GM21360 (cell line): ENCODE results near the gene COL4A1.

Experiments
- ATAC-seq: cut with Tn5 transposase; IDR thresholded peaks from one replicate; pipeline ENCODE4 v1.9.1; 2021; ENCODE audit warnings: mild to moderate bottlenecking, moderate library complexity; ENCODE audit not compliant: unreplicated experiment

COL4A1 gene

DNA sequence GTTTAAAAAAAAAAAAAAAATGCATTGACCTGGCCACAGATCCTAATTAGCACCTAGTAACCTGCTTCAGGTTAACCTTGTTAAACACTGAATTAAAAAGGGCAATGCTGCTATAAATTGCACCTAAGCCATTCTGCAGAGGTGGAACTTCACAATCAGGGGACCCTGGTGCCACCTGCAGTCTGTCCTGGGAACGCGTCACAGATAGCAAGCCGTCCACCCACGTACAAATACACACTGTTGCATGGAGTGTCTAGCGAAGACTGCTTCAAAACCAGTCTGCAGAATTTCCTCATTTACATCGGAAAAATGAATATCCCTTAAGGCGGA is 169.3 kb downstream of the COL4A1 start:
- ATAC-seq = peak; percentile 89

GRCh38 chr13:110136660-110137585 is 170.0 kb downstream of the COL4A1 start:
- no peak for ATAC-seq

GRCh38 chr13:110135977-110136597 is 170.9 kb downstream of the COL4A1 start:
- no peak for ATAC-seq

DNA sequence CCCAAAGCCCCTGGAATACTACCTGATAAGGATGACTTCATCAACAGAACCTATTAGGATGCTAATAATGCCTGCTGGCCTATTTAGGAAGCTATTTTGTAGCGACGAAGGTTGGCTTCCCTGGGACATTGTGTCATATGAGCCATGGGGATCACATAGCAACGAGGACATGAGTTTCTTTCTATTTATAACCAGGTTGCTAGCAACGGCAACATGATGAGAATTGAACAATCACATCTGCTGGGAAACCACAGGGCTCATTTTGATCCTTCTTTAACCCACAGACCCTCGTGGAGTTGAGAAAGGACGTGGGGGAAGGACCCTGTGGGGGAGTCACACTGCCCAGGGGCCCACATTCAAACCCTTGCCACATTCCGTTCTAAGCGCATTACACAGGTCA is 172.2 kb downstream of the COL4A1 start:
- ATAC-seq = no peak

DNA sequence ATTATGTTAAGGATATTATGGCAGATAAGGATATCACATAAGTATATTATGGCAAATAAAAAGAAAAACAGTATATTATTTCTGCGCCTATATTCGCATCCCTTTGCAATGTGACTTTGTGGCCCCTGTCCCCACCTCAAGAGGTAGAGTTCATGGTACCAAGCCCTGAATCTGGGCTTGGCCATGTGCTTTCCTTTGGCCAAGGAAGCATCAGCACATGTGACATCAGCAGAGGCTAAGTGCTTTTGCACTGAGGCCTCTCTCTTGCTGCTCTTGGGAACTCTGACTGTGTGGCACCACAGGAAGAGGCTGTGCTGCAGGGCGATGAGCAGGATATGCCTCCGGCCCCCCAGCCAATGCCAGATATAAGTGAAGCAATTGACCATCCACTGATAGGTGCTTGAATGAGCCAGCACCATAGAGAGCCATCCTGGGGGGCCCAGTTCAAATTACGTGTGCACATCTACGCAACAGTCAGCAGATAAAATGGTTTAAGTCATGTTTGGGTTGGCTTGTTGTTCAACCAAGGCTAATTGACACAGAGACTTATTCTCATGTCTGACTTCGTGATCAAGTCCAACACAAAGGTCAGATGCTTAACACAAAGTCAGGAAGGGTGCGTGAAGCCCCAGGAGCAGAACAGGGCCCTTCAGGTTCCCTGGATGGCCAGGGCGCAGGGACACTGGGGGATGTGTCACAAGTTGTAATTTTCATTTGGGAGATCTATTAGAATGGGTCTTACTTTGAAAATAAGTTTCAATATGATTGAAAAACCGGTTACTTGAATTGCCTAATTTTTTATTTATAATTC is 173.3 kb downstream of the COL4A1 start:
- no peak for ATAC-seq

DNA sequence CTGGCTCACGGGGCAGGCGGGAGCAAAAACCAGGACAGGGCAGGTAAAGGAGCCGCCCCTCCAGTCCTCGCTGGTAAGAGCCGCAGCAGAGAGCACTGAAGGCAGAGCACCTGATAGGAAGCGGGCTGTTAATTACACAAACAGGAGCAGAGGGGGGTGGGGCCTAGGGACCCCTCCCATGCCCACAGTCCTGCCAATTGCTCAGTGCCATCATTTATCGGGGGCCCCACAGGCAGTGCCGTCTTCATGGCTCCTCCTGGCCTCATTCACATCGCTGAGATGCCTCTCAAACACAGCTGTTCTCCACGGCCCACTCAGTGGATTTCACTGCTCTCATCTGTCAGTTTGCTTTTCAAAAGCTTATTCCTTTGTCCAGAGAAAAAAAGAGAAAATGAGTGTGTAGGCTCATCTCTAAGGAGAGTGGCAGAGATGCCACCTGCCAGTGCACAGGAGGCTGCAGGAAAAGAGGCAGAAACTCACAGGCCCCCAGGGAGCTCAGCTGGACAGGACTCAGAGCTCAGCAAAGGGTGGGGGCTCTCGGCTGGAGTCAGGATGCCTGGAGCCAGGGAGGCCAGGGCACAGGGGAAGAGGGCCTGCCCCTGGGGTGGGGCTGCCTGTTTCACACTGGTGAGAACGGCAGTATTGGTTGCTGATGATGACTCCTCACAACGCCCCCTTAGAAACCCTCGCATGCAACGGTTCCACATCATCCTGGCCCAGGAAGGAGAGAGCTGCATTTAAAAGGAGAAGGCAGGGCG is 174.6 kb downstream of the COL4A1 start:
- ATAC-seq = no peak

DNA sequence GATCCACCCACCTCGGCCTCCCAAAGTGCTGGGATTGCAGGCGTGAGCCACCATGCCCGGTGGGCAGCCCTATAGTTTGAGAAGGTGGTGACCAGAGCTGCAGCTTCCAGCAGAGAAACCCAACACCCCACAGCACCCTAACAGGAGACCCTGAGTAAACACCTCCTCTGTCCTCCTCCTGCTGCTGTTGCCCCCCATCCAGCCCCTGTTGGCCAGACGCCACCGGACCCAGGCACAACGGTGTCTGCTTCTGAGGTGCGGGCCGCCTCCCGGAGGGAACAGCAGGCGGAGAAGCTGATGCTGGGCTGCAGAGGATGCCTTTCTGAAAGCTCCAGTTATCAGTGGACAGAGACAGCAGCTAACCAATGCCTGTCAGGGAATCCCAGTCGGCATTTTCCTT is 175.5 kb downstream of the COL4A1 start:
- no peak for ATAC-seq

DNA sequence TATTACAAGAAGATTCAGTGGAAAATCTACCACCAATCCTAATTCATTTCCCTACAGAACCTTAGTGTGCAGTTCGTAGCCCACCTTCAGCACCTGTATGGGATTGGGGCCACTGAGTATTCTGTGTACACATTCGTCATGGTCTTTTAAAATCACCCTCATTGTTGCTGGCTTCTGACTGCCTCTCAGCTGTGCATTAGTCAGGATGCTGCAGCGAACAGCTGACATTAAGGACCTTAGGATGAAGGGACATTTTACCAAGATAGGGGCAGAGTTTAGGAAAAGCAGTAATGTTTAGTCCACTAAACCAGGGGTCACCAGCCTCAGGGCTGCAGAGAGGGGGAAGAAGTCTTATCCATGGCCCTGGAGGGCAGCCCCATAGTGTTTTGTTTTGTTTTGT is 176.5 kb downstream of the COL4A1 start:
- no peak for ATAC-seq

GRCh38 chr13:110129539-110130186 is 177.3 kb downstream of the COL4A1 start:
- no peak for ATAC-seq

GRCh38 chr13:110129076-110129475 is 177.9 kb downstream of the COL4A1 start:
- no peak for ATAC-seq

- ATAC-seq = no peak
These were observed 178.4 kb downstream of the COL4A1 start for GRCh38 chr13:110128546-110128945.

- ATAC-seq = no peak
These were observed 178.9 kb downstream of the COL4A1 start for GRCh38 chr13:110127986-110128511.

- ATAC-seq = no peak
These were observed 180.5 kb downstream of the COL4A1 start for GRCh38 chr13:110126391-110126961.

- ATAC-seq = no peak
These were observed 181.2 kb downstream of the COL4A1 start for GRCh38 chr13:110125613-110126272.

DNA sequence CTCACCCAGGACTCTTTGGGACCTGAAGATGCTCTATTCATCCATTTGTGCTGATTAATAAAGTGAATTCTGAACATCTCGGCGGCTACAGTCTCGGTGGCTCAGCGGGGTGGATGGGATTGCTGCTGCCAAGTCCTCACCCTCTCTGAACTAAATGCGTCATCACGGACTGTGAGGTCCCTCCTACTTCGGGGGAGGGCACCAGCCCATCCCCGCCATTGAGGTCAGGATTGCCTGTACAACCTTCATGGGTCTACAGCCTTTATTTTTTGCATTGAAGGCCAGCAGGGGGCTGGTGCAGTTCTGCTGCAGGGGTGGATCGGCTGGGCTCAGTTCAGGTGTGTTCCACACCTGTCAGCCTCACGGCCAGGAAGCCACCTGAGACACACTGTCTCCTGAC is 181.8 kb downstream of the COL4A1 start:
- no peak for ATAC-seq

DNA sequence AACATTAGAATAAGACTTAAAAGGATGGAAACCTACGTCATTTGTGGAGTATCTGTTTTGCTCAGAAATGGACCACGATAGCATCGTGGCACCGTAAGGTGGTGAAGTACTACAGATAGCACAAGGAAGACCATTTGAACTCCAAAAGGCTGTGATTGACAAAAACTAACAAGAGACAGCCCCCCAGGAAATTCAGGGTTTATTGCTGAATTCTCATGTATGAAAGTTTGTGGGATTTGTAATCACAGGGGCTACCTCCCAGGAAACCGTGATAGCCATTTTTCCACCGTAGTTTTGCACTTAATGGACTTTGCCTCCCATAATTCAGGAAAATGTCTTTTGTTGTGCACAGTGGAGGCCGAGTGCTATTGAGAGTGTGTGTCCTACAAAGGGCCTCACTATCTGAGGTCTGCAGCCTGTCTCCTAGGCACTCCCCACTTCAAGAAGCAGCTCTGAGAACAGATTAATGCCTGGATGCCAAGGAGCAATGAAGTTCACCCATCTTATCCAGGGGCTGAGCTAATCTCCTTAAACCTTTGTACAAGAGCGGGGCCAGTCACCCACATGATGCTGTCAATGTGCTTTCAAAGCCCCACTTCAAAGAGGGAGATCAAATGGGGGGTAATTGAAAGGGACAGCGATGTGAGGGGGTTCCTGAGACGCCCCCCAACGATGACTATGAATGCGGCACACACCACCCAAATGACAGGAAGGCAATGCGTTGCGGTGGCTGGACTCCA is 182.6 kb downstream of the COL4A1 start:
- no peak for ATAC-seq

- ATAC-seq = no peak
These were observed 183.7 kb downstream of the COL4A1 start for GRCh38 chr13:110123041-110123809.
